WTC11 (cell line): ENCODE data around the gene HSPB6. TPM values are rescaled to one million over a fixed set of nuclear protein-coding genes. Genes with fewer than 3 reads are reported as not detected.

Experiments
- ATAC-seq: fragments of 200-7000 bp; cut with Tn5 transposase; 2 replicates; pipeline ENCODE4 v1.10.0; 2021; ENCODE audit warnings: mild to moderate bottlenecking, moderate library complexity
- CTCF ChIA-PET: fragments of 300-600 bp; sonication (Branson Sonifier 250); formaldehyde crosslinking; loops from one replicate; lab custom pipeline; 2021; ENCODE audit warnings: antibody characterized with exemption; lab: Charles Lee
- POLR2A ChIA-PET: fragments of 350-600 bp; sonication (Branson Sonifier 250); formaldehyde crosslinking; loops from one replicate; lab custom pipeline; 2021; ENCODE audit warnings: antibody characterized with exemption; lab: Charles Lee
- DNase-seq: peaks from one replicate; pipeline ENCODE4 v3.0.0; 2021; ENCODE audit warnings: low spot score
- H3K27ac Mint-ChIP-seq: 2 replicates; pipeline ENCODE4 v1.8.0; 2021; ENCODE audit warnings: mixed read lengths
- H3K27me3 Mint-ChIP-seq: 2 replicates; pipeline ENCODE4 v1.8.0; 2021; ENCODE audit warnings: low read depth, mild to moderate bottlenecking, moderate library complexity, mixed read lengths
- H3K36me3 Mint-ChIP-seq: 2 replicates; pipeline ENCODE4 v1.8.0; 2021; ENCODE audit warnings: mixed read lengths
- H3K4me1 Mint-ChIP-seq: 2 replicates; pipeline ENCODE4 v1.8.0; 2022; ENCODE audit warnings: mixed read lengths
- H3K4me3 Mint-ChIP-seq: 2 replicates; pipeline ENCODE4 v1.8.0; 2021; ENCODE audit warnings: mild to moderate bottlenecking, moderate library complexity, mixed read lengths
- H3K9me3 Mint-ChIP-seq: 2 replicates; pipeline ENCODE4 v1.8.0; 2021; ENCODE audit warnings: mixed read lengths
- ATF1 ChIP-seq: sonication (generic); formaldehyde crosslinking; IDR thresholded peaks from 2 replicates; pipeline ENCODE4 v1.8.1; 2023; ENCODE audit warnings: mild to moderate bottlenecking, moderate library complexity, missing genetic modification reagents
- FOXP1 ChIP-seq: sonication (generic); formaldehyde crosslinking; IDR thresholded peaks from 2 replicates; pipeline ENCODE4 v1.8.0; 2022; ENCODE audit warnings: missing genetic modification reagents, mild to moderate bottlenecking, moderate library complexity, borderline replicate concordance
- IRF2 ChIP-seq: sonication (generic); formaldehyde crosslinking; IDR thresholded peaks from 2 replicates; pipeline ENCODE4 v1.8.0; 2022; ENCODE audit warnings: low read depth, missing genetic modification reagents, borderline replicate concordance
- NFATC4 ChIP-seq: fragments of 250-450 bp; sonication (Bioruptor Pico); IDR thresholded peaks from 2 replicates; pipeline ENCODE4 v1.9.0; 2021; ENCODE audit warnings: mild to moderate bottlenecking
- SMAD3 ChIP-seq: sonication (generic); formaldehyde crosslinking; IDR thresholded peaks from 2 replicates; pipeline ENCODE4 v1.8.0; 2022; ENCODE audit warnings: missing genetic modification reagents, mild to moderate bottlenecking, borderline replicate concordance
- ZNF232 ChIP-seq: sonication (generic); formaldehyde crosslinking; IDR thresholded peaks from 2 replicates; pipeline ENCODE4 v1.8.0; 2022; ENCODE audit warnings: mild to moderate bottlenecking, missing genetic modification reagents
- ZNF317 ChIP-seq: sonication (generic); formaldehyde crosslinking; IDR thresholded peaks from 2 replicates; pipeline ENCODE4 v1.8.1; 2023; ENCODE audit warnings: low read depth, mild to moderate bottlenecking, moderate library complexity, missing genetic modification reagents, borderline replicate concordance
- ZNF396 ChIP-seq: fragments of 250-450 bp; sonication (Bioruptor Pico); IDR thresholded peaks from 2 replicates; pipeline ENCODE4 v1.8.0; 2021; ENCODE audit warnings: mild to moderate bottlenecking, moderate library complexity, borderline replicate concordance
- total RNA-seq: library from RNA; stranded (reverse); gene quantifications from 3 replicates; pipeline ENCODE4 v1.2.3, GENCODE V29; 2021
- TF ChIP-seq, protein P1 (sequence below): sonication (generic); formaldehyde crosslinking; IDR thresholded peaks from 2 replicates; pipeline ENCODE4 v1.8.1; 2023; ENCODE audit warnings: mild to moderate bottlenecking, missing genetic modification reagents, borderline replicate concordance
- TF ChIP-seq, protein P2 (sequence below): fragments of 200-600 bp; IDR thresholded peaks from 2 replicates; pipeline ENCODE4 v1.8.0; 2022; ENCODE audit warnings: antibody characterized with exemption
- TF ChIP-seq, protein P3 (sequence below): sonication (generic); formaldehyde crosslinking; IDR thresholded peaks from 2 replicates; pipeline ENCODE4 v1.8.0; 2023; ENCODE audit warnings: missing genetic modification reagents, mild to moderate bottlenecking, borderline replicate concordance
- TF ChIP-seq, protein P4 (sequence below): fragments of 250-450 bp; sonication (Bioruptor Pico); IDR thresholded peaks from 2 replicates; pipeline ENCODE4 v2.1.2; 2022; ENCODE audit warnings: mild to moderate bottlenecking, moderate library complexity
- TF ChIP-seq, protein P5 (sequence below): sonication (generic); formaldehyde crosslinking; conservative IDR thresholded peaks from 2 replicates; pipeline ENCODE4 v1.8.1; 2023; ENCODE audit warnings: mild to moderate bottlenecking, low read depth, missing genetic modification reagents, moderate library complexity

Gene HSPB6
- total RNA-seq, 1 experiment from 2014 or later, result 1.7 TPM

DNA sequence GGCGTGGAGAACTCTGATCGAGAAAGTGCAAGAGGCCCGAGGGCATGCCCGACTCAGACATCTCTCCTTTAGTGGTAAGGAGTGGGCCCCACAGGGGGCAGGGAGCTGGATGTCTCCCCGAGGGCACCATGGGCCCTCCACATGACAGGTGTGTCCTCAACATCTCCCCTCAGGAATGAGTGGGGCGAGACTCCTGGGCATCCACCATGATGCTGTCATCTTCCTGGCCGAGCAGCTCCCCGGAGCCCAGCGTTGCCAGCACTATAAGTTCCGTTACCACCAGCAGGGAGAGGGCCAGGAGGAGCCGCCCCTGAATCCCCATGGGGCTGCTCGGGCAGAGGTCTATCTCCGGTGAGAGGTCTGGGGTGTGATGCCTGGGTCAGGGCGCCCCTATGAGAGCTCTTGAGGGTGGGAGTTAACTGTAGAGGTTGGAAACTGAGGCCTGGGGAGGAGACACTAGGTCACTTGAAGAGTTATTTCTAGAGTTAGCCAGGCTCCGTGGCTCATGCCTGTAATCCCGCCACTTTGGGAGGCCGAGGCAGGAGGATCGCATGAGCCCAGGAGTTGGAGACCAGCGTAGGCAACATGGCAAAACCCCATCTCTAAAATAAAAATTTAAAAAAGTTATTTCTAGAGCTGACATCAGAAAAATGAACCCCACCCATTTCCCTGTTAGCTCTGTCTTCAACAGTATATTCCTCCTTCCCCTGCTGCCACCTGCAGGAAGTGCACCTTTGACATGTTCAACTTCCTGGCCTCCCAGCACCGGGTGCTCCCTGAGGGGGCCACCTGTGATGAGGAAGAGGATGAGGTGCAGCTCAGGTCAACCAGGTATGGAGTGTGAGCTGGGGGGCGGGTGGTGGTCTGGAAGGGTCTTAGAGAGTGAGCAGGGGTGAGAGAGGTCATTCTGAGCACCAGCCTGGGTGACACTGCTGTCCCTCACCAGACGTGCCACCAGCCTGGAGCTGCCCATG lies 19.6 kb downstream of the HSPB6 start:
- Mint-ChIP-seq H3K36me3 (peaks cover 28% of the 10 kb centered on the region), H3K4me3 (no peak overlapping the region), H3K4me1 (peaks cover 4% of the 10 kb centered on the region), H3K9me3 (no peaks in the 10 kb centered on the region), H3K27ac (no peak overlapping the region), H3K27me3 (no peaks in the 10 kb centered on the region)
- ChIA-PET CTCF (interaction anchor here (0.6 to 2.2 kb wide), 5 partner anchors 11 to 128 kb away, joined by 3 to 5 read pairs (median 3); partner anchors contain the start of gene LIN37), POLR2A (no interaction called here)
- TF ChIP-seq IRF2 (CRISPR knock-in tag), result no peak
- TF ChIP-seq, protein P1, sequence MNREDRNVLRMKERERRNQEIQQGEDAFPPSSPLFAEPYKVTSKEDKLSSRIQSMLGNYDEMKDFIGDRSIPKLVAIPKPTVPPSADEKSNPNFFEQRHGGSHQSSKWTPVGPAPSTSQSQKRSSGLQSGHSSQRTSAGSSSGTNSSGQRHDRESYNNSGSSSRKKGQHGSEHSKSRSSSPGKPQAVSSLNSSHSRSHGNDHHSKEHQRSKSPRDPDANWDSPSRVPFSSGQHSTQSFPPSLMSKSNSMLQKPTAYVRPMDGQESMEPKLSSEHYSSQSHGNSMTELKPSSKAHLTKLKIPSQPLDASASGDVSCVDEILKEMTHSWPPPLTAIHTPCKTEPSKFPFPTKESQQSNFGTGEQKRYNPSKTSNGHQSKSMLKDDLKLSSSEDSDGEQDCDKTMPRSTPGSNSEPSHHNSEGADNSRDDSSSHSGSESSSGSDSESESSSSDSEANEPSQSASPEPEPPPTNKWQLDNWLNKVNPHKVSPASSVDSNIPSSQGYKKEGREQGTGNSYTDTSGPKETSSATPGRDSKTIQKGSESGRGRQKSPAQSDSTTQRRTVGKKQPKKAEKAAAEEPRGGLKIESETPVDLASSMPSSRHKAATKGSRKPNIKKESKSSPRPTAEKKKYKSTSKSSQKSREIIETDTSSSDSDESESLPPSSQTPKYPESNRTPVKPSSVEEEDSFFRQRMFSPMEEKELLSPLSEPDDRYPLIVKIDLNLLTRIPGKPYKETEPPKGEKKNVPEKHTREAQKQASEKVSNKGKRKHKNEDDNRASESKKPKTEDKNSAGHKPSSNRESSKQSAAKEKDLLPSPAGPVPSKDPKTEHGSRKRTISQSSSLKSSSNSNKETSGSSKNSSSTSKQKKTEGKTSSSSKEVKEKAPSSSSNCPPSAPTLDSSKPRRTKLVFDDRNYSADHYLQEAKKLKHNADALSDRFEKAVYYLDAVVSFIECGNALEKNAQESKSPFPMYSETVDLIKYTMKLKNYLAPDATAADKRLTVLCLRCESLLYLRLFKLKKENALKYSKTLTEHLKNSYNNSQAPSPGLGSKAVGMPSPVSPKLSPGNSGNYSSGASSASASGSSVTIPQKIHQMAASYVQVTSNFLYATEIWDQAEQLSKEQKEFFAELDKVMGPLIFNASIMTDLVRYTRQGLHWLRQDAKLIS (CRISPR knock-in tag), result no peak
- TF ChIP-seq, protein P2, sequence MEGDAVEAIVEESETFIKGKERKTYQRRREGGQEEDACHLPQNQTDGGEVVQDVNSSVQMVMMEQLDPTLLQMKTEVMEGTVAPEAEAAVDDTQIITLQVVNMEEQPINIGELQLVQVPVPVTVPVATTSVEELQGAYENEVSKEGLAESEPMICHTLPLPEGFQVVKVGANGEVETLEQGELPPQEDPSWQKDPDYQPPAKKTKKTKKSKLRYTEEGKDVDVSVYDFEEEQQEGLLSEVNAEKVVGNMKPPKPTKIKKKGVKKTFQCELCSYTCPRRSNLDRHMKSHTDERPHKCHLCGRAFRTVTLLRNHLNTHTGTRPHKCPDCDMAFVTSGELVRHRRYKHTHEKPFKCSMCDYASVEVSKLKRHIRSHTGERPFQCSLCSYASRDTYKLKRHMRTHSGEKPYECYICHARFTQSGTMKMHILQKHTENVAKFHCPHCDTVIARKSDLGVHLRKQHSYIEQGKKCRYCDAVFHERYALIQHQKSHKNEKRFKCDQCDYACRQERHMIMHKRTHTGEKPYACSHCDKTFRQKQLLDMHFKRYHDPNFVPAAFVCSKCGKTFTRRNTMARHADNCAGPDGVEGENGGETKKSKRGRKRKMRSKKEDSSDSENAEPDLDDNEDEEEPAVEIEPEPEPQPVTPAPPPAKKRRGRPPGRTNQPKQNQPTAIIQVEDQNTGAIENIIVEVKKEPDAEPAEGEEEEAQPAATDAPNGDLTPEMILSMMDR, result no peak
- no peak for TF ChIP-seq SMAD3 (CRISPR knock-in tag)
- TF ChIP-seq, protein P3, sequence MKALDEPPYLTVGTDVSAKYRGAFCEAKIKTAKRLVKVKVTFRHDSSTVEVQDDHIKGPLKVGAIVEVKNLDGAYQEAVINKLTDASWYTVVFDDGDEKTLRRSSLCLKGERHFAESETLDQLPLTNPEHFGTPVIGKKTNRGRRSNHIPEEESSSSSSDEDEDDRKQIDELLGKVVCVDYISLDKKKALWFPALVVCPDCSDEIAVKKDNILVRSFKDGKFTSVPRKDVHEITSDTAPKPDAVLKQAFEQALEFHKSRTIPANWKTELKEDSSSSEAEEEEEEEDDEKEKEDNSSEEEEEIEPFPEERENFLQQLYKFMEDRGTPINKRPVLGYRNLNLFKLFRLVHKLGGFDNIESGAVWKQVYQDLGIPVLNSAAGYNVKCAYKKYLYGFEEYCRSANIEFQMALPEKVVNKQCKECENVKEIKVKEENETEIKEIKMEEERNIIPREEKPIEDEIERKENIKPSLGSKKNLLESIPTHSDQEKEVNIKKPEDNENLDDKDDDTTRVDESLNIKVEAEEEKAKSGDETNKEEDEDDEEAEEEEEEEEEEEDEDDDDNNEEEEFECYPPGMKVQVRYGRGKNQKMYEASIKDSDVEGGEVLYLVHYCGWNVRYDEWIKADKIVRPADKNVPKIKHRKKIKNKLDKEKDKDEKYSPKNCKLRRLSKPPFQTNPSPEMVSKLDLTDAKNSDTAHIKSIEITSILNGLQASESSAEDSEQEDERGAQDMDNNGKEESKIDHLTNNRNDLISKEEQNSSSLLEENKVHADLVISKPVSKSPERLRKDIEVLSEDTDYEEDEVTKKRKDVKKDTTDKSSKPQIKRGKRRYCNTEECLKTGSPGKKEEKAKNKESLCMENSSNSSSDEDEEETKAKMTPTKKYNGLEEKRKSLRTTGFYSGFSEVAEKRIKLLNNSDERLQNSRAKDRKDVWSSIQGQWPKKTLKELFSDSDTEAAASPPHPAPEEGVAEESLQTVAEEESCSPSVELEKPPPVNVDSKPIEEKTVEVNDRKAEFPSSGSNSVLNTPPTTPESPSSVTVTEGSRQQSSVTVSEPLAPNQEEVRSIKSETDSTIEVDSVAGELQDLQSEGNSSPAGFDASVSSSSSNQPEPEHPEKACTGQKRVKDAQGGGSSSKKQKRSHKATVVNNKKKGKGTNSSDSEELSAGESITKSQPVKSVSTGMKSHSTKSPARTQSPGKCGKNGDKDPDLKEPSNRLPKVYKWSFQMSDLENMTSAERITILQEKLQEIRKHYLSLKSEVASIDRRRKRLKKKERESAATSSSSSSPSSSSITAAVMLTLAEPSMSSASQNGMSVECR (CRISPR knock-in tag), result no peak
- TF ChIP-seq FOXP1, result no peak
- no peak for TF ChIP-seq ZNF396
- no peak for TF ChIP-seq ZNF317 (CRISPR knock-in tag)
- no peak for TF ChIP-seq ZNF232 (CRISPR knock-in tag)
- TF ChIP-seq NFATC4 (CRISPR knock-in tag), result no peak
- ATAC-seq (no peak), DNase-seq (no peak)

DNA sequence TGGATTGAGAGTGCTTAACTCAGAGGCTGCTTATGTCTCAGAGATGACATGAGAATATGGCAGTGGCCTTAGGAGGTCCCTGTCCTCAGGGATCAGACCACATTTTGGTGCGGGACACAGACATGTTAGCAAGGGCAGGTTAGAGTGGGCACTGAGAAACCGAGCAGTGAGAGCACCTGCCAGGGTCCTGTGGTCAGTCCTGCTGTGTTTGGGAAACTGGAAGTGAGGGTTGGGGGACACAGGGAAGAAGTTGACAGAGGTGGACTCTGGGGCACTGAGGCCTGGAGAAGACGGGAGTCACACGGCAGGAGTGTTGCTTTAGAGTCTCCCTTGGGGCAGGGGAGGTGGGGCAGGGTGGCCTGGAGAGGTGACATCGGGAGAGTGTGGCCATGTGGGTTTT lies 21.9 kb downstream of the HSPB6 start:
- Mint-ChIP-seq H3K27ac (peak overlapping the region; percentile 57; the same call in 1 of the 2 replicates), H3K9me3 (no peaks in the 10 kb centered on the region), H3K4me3 (no peak overlapping the region), H3K4me1 (peaks cover 2% of the 10 kb centered on the region; the same call in 1 of the 2 replicates), H3K36me3 (peaks cover 44% of the 10 kb centered on the region), H3K27me3 (no peaks in the 10 kb centered on the region)
- ATAC-seq (no peak), DNase-seq (no peak)
- ChIA-PET POLR2A (no interaction called here), CTCF (no interaction called here)
- TF ChIP-seq ATF1 (CRISPR knock-in tag), result no peak
- TF ChIP-seq, protein P4, sequence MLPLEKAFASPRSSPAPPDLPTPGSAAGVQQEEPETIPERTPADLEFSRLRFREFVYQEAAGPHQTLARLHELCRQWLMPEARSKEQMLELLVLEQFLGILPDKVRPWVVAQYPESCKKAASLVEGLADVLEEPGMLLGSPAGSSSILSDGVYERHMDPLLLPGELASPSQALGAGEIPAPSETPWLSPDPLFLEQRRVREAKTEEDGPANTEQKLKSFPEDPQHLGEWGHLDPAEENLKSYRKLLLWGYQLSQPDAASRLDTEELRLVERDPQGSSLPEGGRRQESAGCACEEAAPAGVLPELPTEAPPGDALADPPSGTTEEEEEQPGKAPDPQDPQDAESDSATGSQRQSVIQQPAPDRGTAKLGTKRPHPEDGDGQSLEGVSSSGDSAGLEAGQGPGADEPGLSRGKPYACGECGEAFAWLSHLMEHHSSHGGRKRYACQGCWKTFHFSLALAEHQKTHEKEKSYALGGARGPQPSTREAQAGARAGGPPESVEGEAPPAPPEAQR (CRISPR knock-in tag), result no peak
- TF ChIP-seq, protein P5, sequence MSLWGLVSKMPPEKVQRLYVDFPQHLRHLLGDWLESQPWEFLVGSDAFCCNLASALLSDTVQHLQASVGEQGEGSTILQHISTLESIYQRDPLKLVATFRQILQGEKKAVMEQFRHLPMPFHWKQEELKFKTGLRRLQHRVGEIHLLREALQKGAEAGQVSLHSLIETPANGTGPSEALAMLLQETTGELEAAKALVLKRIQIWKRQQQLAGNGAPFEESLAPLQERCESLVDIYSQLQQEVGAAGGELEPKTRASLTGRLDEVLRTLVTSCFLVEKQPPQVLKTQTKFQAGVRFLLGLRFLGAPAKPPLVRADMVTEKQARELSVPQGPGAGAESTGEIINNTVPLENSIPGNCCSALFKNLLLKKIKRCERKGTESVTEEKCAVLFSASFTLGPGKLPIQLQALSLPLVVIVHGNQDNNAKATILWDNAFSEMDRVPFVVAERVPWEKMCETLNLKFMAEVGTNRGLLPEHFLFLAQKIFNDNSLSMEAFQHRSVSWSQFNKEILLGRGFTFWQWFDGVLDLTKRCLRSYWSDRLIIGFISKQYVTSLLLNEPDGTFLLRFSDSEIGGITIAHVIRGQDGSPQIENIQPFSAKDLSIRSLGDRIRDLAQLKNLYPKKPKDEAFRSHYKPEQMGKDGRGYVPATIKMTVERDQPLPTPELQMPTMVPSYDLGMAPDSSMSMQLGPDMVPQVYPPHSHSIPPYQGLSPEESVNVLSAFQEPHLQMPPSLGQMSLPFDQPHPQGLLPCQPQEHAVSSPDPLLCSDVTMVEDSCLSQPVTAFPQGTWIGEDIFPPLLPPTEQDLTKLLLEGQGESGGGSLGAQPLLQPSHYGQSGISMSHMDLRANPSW (CRISPR knock-in tag), result no peak
- TF ChIP-seq, protein P2, result no peak
